H9 (cell line): ENCODE results near the gene CHCT1. TPM values are rescaled to one million over a fixed set of nuclear protein-coding genes. Genes with fewer than 3 reads are reported as not detected.
"Not testable (repeated sequence)": the region's sequence is repeated elsewhere in the genome, so short reads cannot be mapped to it uniquely, and the experiment has no call there.

ENCODE experiments used
- DNase-seq: peaks from one replicate; pipeline ENCODE4 v3.0.0-alpha.2; 2017
- H2AFZ ChIP-seq: one replicate; pipeline ENCODE4 v1.6.1; 2013; ENCODE audit warnings: mild to moderate bottlenecking, low read length, control low read depth, moderate library complexity
- H2AK5ac ChIP-seq: 2 replicates; pipeline ENCODE4 v1.6.1; 2013; ENCODE audit warnings: low read length, control low read depth, mixed read lengths; ENCODE audit not compliant: insufficient read length
- H2BK120ac ChIP-seq: one replicate; pipeline ENCODE4 v1.6.1; 2013; ENCODE audit warnings: low read depth, mild to moderate bottlenecking, low read length, control low read depth, inconsistent platforms; ENCODE audit not compliant: poor library complexity, severe bottlenecking
- H2BK12ac ChIP-seq: 2 replicates; pipeline ENCODE4 v1.6.1; 2013; ENCODE audit warnings: low read length, control low read depth, mixed read lengths, low read depth; ENCODE audit not compliant: insufficient read length
- H2BK15ac ChIP-seq: 2 replicates; pipeline ENCODE4 v1.6.1; 2013; ENCODE audit warnings: low read depth, low read length, control low read depth
- H2BK20ac ChIP-seq: one replicate; pipeline ENCODE4 v1.6.1; 2013; ENCODE audit warnings: low read depth, mild to moderate bottlenecking, low read length, control low read depth, inconsistent platforms; ENCODE audit not compliant: poor library complexity, severe bottlenecking
- H2BK5ac ChIP-seq: 2 replicates; pipeline ENCODE4 v1.6.1; 2013; ENCODE audit warnings: low read length, control low read depth, mixed read lengths; ENCODE audit not compliant: insufficient read length
- H3K14ac ChIP-seq: 2 replicates; pipeline ENCODE4 v1.6.1; 2013; ENCODE audit warnings: low read length, control low read depth; ENCODE audit not compliant: insufficient read depth
- H3K18ac ChIP-seq: 2 replicates; pipeline ENCODE4 v1.6.1; 2013; ENCODE audit warnings: low read depth, mild to moderate bottlenecking, mixed read lengths, low read length, control low read depth; ENCODE audit not compliant: insufficient read length
- H3K23ac ChIP-seq: 2 replicates; pipeline ENCODE4 v1.6.1; 2013; ENCODE audit warnings: low read length, control low read depth, mixed read lengths, low read depth; ENCODE audit not compliant: insufficient read length
- H3K23me2 ChIP-seq: 2 replicates; pipeline ENCODE4 v1.6.1; 2013; ENCODE audit warnings: low read depth, mild to moderate bottlenecking, mixed read lengths, low read length, control low read depth; ENCODE audit not compliant: insufficient read length, poor library complexity, severe bottlenecking
- H3K27ac ChIP-seq: 2 replicates; pipeline ENCODE4 v1.5.1; 2013; ENCODE audit warnings: low read length, control low read depth, mixed read lengths, low read depth; ENCODE audit not compliant: insufficient read length
- H3K27me3 ChIP-seq: 2 replicates; pipeline ENCODE4 v1.6.1; 2013; ENCODE audit warnings: low read length, control low read depth, inconsistent platforms; ENCODE audit not compliant: insufficient read depth
- H3K4ac ChIP-seq: 2 replicates; pipeline ENCODE4 v1.6.1; 2013; ENCODE audit warnings: low read depth, mild to moderate bottlenecking, control low read depth, inconsistent platforms, low read length, moderate library complexity
- H3K4me1 ChIP-seq: 2 replicates; pipeline ENCODE4 v1.6.1; 2013; ENCODE audit warnings: low read length, control low read depth, inconsistent platforms; ENCODE audit not compliant: insufficient read depth
- H3K4me2 ChIP-seq: 2 replicates; pipeline ENCODE4 v1.6.1; 2013; ENCODE audit warnings: low read length, control low read depth, mixed read lengths; ENCODE audit not compliant: insufficient read length, insufficient read depth
- H3K56ac ChIP-seq: 2 replicates; pipeline ENCODE4 v1.6.1; 2013; ENCODE audit warnings: low read depth, mild to moderate bottlenecking, mixed read lengths, low read length, control low read depth; ENCODE audit not compliant: insufficient read length
- H3K79me1 ChIP-seq: 2 replicates; pipeline ENCODE4 v1.6.1; 2013; ENCODE audit warnings: low read depth, mild to moderate bottlenecking, moderate library complexity, low read length, control low read depth, inconsistent platforms; ENCODE audit not compliant: insufficient read depth, poor library complexity, severe bottlenecking
- H3K79me2 ChIP-seq: 2 replicates; pipeline ENCODE4 v1.6.1; 2013; ENCODE audit warnings: low read length, control low read depth, inconsistent platforms; ENCODE audit not compliant: insufficient read depth
- H3K9ac ChIP-seq: 2 replicates; pipeline ENCODE4 v1.6.1; 2013; ENCODE audit warnings: low read length, control low read depth, mixed read lengths; ENCODE audit not compliant: insufficient read length; ENCODE audit errors: extremely low read depth
- H3K9me3 ChIP-seq: one replicate; pipeline ENCODE4 v1.6.1; 2013; ENCODE audit warnings: low read depth, low read length, inconsistent platforms; ENCODE audit not compliant: control insufficient read depth
- H3T11ph ChIP-seq: one replicate; pipeline ENCODE4 v1.6.1; 2013; ENCODE audit warnings: mild to moderate bottlenecking, low read length, control low read depth, inconsistent platforms
- H4K20me1 ChIP-seq: one replicate; pipeline ENCODE4 v1.6.1; 2013; ENCODE audit not compliant: control insufficient read depth, insufficient read length, insufficient read depth
- H4K5ac ChIP-seq: 2 replicates; pipeline ENCODE4 v1.6.1; 2013; ENCODE audit warnings: low read depth, mild to moderate bottlenecking, mixed read lengths, low read length, control low read depth; ENCODE audit not compliant: insufficient read length
- H4K8ac ChIP-seq: replicated peaks from 2 replicates; pipeline ENCODE4 v1.6.1; 2013; ENCODE audit warnings: low read length, control low read depth, mixed read lengths, low read depth; ENCODE audit not compliant: insufficient read length
- H4K91ac ChIP-seq: 2 replicates; pipeline ENCODE4 v1.6.1; 2013; ENCODE audit warnings: low read depth, mild to moderate bottlenecking, moderate library complexity, mixed read lengths, low read length, control low read depth; ENCODE audit not compliant: insufficient read length
- H3K27ac Mint-ChIP-seq, 3 experiments: 2 replicates in 2 of 3; 3 replicates in 1 of 3; pipeline ENCODE4 v1.8.0; 2020 to 2021; ENCODE audit warnings: mixed read lengths in 3 of 3, mild to moderate bottlenecking in 1 of 3, moderate library complexity in 1 of 3
- H3K27me3 Mint-ChIP-seq: 2 replicates; pipeline ENCODE4 v1.8.0; 2021; ENCODE audit warnings: low read depth, mild to moderate bottlenecking, moderate library complexity, mixed read lengths
- H3K36me3 Mint-ChIP-seq, 3 experiments: 2 replicates in 2 of 3; 3 replicates in 1 of 3; pipeline ENCODE4 v1.8.0; 2020 to 2021; ENCODE audit warnings: low read depth in 3 of 3, mixed read lengths in 3 of 3; ENCODE audit not compliant: insufficient read depth in 1 of 3
- H3K4me1 Mint-ChIP-seq, 2 experiments: 2 replicates each; pipeline ENCODE4 v1.8.0; 2020; ENCODE audit warnings: mixed read lengths in 2 of 2
- H3K4me3 Mint-ChIP-seq, 2 experiments: 2 replicates in 1 of 2; 3 replicates in 1 of 2; pipeline ENCODE4 v1.8.0; 2020 to 2021; ENCODE audit warnings: mild to moderate bottlenecking in 2 of 2, mixed read lengths in 2 of 2, moderate library complexity in 1 of 2
- H3K9me3 Mint-ChIP-seq, 2 experiments: 2 replicates in 1 of 2; 3 replicates in 1 of 2; pipeline ENCODE4 v1.8.0; 2020; ENCODE audit warnings: mild to moderate bottlenecking in 2 of 2, mixed read lengths in 2 of 2, moderate library complexity in 1 of 2
- CTCF ChIP-seq: fragments of 200-600 bp; sonication (generic); conservative IDR thresholded peaks from 3 replicates; pipeline ENCODE4 v1.8.0; 2021; ENCODE audit warnings: antibody characterized with exemption, mild to moderate bottlenecking
- WGBS: extraction: QIAGEN DNeasy Blood & Tissue Kit; methylation state at CpG from one replicate; pipeline ENCODE4 v1.1.7; 2013; ENCODE audit warnings: missing lambda C conversion rate, low lambda C conversion rate, mixed read lengths; ENCODE audit not compliant: insufficient read length; ENCODE audit errors: extremely low coverage; 5-methylcytosine and 5-hydroxymethylcytosine counted together
- total RNA-seq: library from RNA; stranded (reverse); gene quantifications from 2 replicates; pipeline ENCODE4 v1.2.1, GENCODE V29; 2021

CHCT1 gene
- total RNA-seq, 1 experiment from 2014 or later, result not detected

- peaks cover 10% of the 10 kb centered on the region for H3K27me3 Mint-ChIP-seq
- H4K5ac ChIP-seq, result no peak overlapping the region
- H4K20me1 ChIP-seq, result no peaks in the 10 kb centered on the region
- H3K79me1 ChIP-seq, result no peaks in the 10 kb centered on the region
- no peak overlapping the region for H2BK12ac ChIP-seq
- no peaks in the 10 kb centered on the region for H3K79me2 ChIP-seq
- H3T11ph ChIP-seq, result no peak overlapping the region
- H3K4me1 ChIP-seq, result no peaks in the 10 kb centered on the region; the same call in 1 of the 2 replicates
- no peak overlapping the region for H3K27ac ChIP-seq
- DNase-seq, result no peak
- no peak overlapping the region for H2AK5ac ChIP-seq
- H2BK20ac ChIP-seq, result no peak overlapping the region
- H4K8ac ChIP-seq, result no peak overlapping the region
- no peak overlapping the region for H2BK120ac ChIP-seq
- H2BK5ac ChIP-seq, result no peak overlapping the region
- H3K4me1 Mint-ChIP-seq, result peaks cover 10 to 11% of the 10 kb centered on the region in 2 experiments
- no peak overlapping the region for H3K23ac ChIP-seq
- no peak overlapping the region; the same call in 1 of the 2 replicates for H3K14ac ChIP-seq
- no peaks in the 10 kb centered on the region for H3K27me3 ChIP-seq
- 0 out of 7 replicates have a peak, but pooled peaks cover 0 to 1% (median 0%) of the 10 kb centered on the region in 3 experiments for H3K36me3 Mint-ChIP-seq
- no peak overlapping the region for H3K9ac ChIP-seq
- no peaks in the 10 kb centered on the region for H3K23me2 ChIP-seq
- no CpG with 5 or more reads among the region's 10 CpGs for WGBS
- no peak overlapping the region for H2AFZ ChIP-seq
- no peak overlapping the region for H3K56ac ChIP-seq
- no peak overlapping the region for H3K18ac ChIP-seq
- peaks cover 0 to 4% of the 10 kb centered on the region in 2 experiments; a peak in 3 of 5 replicates for H3K9me3 Mint-ChIP-seq
- H4K91ac ChIP-seq, result no peak overlapping the region
- no peak overlapping the region for H3K4me3 Mint-ChIP-seq
- no peak for TF ChIP-seq CTCF
- H3K9me3 ChIP-seq, result no peaks in the 10 kb centered on the region
- H3K27ac Mint-ChIP-seq, result no peak overlapping the region; a peak in 2 of 7 replicates
- H3K4me2 ChIP-seq, result no peak overlapping the region
- H3K4ac ChIP-seq, result no peak overlapping the region
- no peak overlapping the region for H2BK15ac ChIP-seq
These were observed 4.3 kb downstream of the CHCT1 start for GRCh38 chr17:60426596-60426995.

- not testable (repeated sequence) for H2BK12ac ChIP-seq, H3K27ac Mint-ChIP-seq, H4K20me1 ChIP-seq, H3K27me3 Mint-ChIP-seq, H3K79me1 ChIP-seq, DNase-seq, H3K23ac ChIP-seq, H2BK20ac ChIP-seq, H4K5ac ChIP-seq, H3K9ac ChIP-seq, H3K4me1 Mint-ChIP-seq, H3T11ph ChIP-seq, H4K8ac ChIP-seq, H2BK120ac ChIP-seq, H3K14ac ChIP-seq, H3K4ac ChIP-seq, H3K79me2 ChIP-seq, H3K56ac ChIP-seq, H3K18ac ChIP-seq, H4K91ac ChIP-seq, H2BK15ac ChIP-seq, H3K27ac ChIP-seq, H3K27me3 ChIP-seq, H3K4me3 Mint-ChIP-seq, H2AFZ ChIP-seq, H3K23me2 ChIP-seq, H3K9me3 ChIP-seq, H3K4me1 ChIP-seq, H3K4me2 ChIP-seq, H2BK5ac ChIP-seq, H2AK5ac ChIP-seq
- WGBS, result no CpG with 5 or more reads among the region's 6 CpGs
- peaks cover 14 to 21% of the 10 kb centered on the region in 2 experiments for H3K9me3 Mint-ChIP-seq
- peaks cover 5 to 15% (median 8%) of the 10 kb centered on the region in 3 experiments; a peak in 6 of 7 replicates for H3K36me3 Mint-ChIP-seq
These were observed 6.2 kb downstream of the CHCT1 start for GRCh38 chr17:60428491-60428890.
